Endodermal cell (in vitro differentiated cells): ENCODE measurements around the gene NT5C3B. TPM values are rescaled to one million over a fixed set of nuclear protein-coding genes. Genes with fewer than 3 reads are reported as not detected.
A peak's percentile ranks its signal among the peaks of the same experiment; 100 is the strongest.

ENCODE experiments used
- DNase-seq: peaks from one replicate; pipeline ENCODE4 v3.0.0-alpha.2; 2017
- H3K27ac ChIP-seq: 2 replicates; pipeline ENCODE4 v1.5.1; 2013; ENCODE audit warnings: mild to moderate bottlenecking, low read depth, low read length, moderate library complexity
- H3K27me3 ChIP-seq: 2 replicates; pipeline ENCODE4 v1.6.1; 2013; ENCODE audit warnings: mild to moderate bottlenecking, low read length, moderate library complexity; ENCODE audit not compliant: insufficient read depth, control insufficient read depth, poor library complexity, severe bottlenecking
- H3K36me3 ChIP-seq: 2 replicates; pipeline ENCODE4 v1.7.0; 2013; ENCODE audit warnings: mild to moderate bottlenecking, low read length, moderate library complexity; ENCODE audit not compliant: control insufficient read depth, insufficient read depth
- H3K4me1 ChIP-seq: one replicate; pipeline ENCODE4 v1.7.0; 2013; ENCODE audit warnings: low read length; ENCODE audit not compliant: control insufficient read depth, insufficient read depth
- H3K4me3 ChIP-seq: 2 replicates; pipeline ENCODE4 v1.5.1; 2013; ENCODE audit warnings: mild to moderate bottlenecking, low read length, moderate library complexity
- H3K9ac ChIP-seq: 2 replicates; pipeline ENCODE4 v1.6.1; 2013; ENCODE audit warnings: mild to moderate bottlenecking, low read length, moderate library complexity; ENCODE audit not compliant: poor library complexity, severe bottlenecking; ENCODE audit errors: extremely low read depth
- H3K9me3 ChIP-seq: 2 replicates; pipeline ENCODE4 v1.6.1; 2013; ENCODE audit warnings: mild to moderate bottlenecking, low read length, moderate library complexity; ENCODE audit not compliant: control insufficient read depth
- H3K27ac Mint-ChIP-seq: 2 replicates; pipeline ENCODE4 v1.8.0; 2020; ENCODE audit warnings: mixed read lengths
- H3K27me3 Mint-ChIP-seq: 2 replicates; pipeline ENCODE4 v1.8.0; 2021; ENCODE audit warnings: mild to moderate bottlenecking, mixed read lengths; ENCODE audit not compliant: insufficient read depth
- H3K36me3 Mint-ChIP-seq: 2 replicates; pipeline ENCODE4 v1.8.0; 2020; ENCODE audit warnings: low read depth, mixed read lengths
- H3K4me1 Mint-ChIP-seq: 2 replicates; pipeline ENCODE4 v1.8.0; 2020; ENCODE audit warnings: mixed read lengths
- H3K4me3 Mint-ChIP-seq: 2 replicates; pipeline ENCODE4 v1.8.0; 2020; ENCODE audit warnings: mild to moderate bottlenecking, moderate library complexity, mixed read lengths
- H3K9me3 Mint-ChIP-seq: 2 replicates; pipeline ENCODE4 v1.8.0; 2020; ENCODE audit warnings: mild to moderate bottlenecking, mixed read lengths
- WGBS, 2 experiments: methylation state at CpG; one replicate each; pipeline versions ENCODE4 v1.1.5 to v1.1.7; 2013; ENCODE audit warnings: missing lambda C conversion rate in 2 of 2, mixed read lengths in 1 of 2; ENCODE audit not compliant: insufficient coverage in 1 of 2, insufficient read length in 1 of 2; 5-methylcytosine and 5-hydroxymethylcytosine counted together
- total RNA-seq, 2 donors: library from RNA; stranded (reverse); fragmentation: NEBNext Ultra II Directional in 1 of 2; extraction: Animal tissue kit (Norgen Biotek cat#: 25700) in 1 of 2; gene quantifications; 2 replicates in 1 of 2; 3 replicates in 1 of 2; pipeline ENCODE4 v1.2.1, GENCODE V29; 2021
- TF ChIP-seq, protein P1 (sequence below): fragments of 200-600 bp; sonication (generic); conservative IDR thresholded peaks from 2 replicates; pipeline ENCODE4 v1.5.0; 2021; ENCODE audit warnings: antibody characterized with exemption, mild to moderate bottlenecking

NT5C3B gene
- total RNA-seq, 2 donors from 2014 or later: 65.2 to 79.5 TPM

DNA sequence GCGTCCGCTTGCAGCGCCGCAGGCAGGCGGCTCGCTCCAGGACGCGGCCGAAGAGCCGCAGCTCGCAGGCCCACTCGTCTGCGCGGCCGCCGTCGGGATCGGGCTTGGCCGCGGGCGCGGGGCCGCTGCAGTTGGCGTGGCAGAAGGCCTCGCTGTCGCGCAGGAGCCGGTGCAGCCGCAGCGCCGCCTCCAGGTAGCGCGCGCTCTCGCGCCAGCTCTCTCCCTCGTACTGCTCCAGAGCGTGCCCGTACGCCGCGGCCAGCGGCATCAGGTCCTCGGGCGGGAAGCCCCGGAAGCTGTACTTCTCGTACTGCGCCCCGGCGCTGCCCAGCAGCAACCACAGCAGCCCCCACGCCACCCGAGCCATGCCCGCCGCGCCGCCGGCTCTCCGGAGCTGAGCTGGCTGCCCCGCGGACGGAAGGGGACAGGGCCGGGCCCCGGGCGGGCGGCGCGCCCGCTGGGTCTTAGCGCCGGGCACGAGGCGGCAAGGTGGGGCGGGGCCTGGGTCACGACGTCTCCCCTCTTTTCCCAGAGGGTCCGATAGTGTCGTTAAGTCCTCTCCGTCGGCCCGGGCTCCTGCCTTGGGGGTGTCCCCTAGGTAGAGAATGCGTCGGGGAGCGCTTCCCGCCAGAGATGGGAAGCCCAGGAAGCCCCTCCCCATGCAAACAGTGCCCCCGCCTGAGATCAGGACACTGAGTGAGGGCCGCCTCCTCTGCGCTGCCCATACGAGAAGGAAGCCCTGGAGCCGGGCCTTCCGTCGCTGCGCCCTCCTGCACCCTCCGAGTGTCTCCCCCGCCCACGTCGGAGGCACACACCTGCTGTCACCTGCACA lies 24.3 kb downstream of the NT5C3B start, which contains the start of gene P3H4:
Gene P3H4, minus strand, starts transcription at position 401 of the 832 bp plus-strand sequence. Its CDS starts 34 bp downstream, at position 367.
- H3K27ac ChIP-seq: peak within 1 kb of the TSS; percentile 83
- DNase-seq: peak; percentile 95
- WGBS, 2 experiments: 0% methylated on average over 35 to 96 of the region's 96 CpGs
- Mint-ChIP-seq H3K4me3 (peak within 1 kb of the TSS; percentile 79), H3K27ac (peak within 1 kb of the TSS; percentile 88), H3K9me3 (no peaks in the 10 kb centered on the region), H3K36me3 (peaks cover 6% of the 10 kb centered on the region), H3K27me3 (peaks cover 12% of the 10 kb centered on the region), H3K4me1 (peaks cover 13% of the 10 kb centered on the region)
- peak within 1 kb of the TSS; percentile 87 for H3K4me3 ChIP-seq
- no peaks in the 10 kb centered on the region for H3K4me1 ChIP-seq
- H3K9ac ChIP-seq: peak within 1 kb of the TSS; percentile 62
- TF ChIP-seq, protein P1, sequence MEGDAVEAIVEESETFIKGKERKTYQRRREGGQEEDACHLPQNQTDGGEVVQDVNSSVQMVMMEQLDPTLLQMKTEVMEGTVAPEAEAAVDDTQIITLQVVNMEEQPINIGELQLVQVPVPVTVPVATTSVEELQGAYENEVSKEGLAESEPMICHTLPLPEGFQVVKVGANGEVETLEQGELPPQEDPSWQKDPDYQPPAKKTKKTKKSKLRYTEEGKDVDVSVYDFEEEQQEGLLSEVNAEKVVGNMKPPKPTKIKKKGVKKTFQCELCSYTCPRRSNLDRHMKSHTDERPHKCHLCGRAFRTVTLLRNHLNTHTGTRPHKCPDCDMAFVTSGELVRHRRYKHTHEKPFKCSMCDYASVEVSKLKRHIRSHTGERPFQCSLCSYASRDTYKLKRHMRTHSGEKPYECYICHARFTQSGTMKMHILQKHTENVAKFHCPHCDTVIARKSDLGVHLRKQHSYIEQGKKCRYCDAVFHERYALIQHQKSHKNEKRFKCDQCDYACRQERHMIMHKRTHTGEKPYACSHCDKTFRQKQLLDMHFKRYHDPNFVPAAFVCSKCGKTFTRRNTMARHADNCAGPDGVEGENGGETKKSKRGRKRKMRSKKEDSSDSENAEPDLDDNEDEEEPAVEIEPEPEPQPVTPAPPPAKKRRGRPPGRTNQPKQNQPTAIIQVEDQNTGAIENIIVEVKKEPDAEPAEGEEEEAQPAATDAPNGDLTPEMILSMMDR: peak; percentile 83
- H3K36me3 ChIP-seq: peaks cover 1% of the 10 kb centered on the region
- H3K27me3 ChIP-seq: no peaks in the 10 kb centered on the region
- H3K9me3 ChIP-seq: no peaks in the 10 kb centered on the region

DNA sequence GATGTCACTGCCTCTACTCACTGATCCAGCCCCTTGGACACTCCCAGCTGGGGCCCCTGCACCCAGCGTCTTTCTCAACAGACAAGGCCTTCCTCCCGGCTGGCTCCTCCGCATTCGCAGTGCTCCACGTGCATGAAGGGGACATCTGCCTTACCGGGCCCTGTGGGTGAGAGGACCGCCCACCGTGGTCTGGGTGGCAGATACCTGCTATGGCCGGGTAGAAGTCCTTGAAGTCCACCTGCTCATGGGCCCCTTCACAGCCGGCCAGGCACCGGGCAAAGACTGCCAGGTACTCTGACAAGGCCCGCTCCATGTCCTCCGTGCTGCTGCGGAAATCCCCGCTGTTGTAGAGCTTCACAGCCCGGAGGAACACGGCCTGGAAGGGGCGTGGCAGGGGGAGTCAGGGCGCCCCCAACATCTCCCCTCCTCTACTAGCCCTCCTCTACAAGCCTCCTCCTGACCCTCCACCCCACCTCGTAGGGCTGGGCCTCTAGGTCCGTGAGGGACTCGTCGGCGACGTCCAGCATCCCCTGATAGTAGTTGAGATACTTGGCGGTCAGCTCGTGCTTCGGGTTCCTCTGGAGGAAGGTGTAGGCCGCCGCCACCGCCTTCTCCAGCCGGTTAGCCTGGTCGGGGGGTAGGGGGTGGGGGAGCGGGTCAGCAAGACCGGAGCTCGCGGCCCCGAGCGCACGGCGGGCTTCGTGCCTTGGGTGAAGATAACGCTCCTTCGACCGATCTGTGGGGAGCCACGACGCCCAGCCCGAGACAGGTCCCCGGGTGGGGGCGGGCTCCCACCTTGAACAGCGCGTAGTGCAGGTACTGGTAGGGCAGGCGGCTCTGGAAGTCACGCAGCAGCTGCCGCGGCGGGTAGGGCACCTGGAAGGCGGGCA lies 25.1 kb downstream of the NT5C3B start:
- Histone ChIP-seq H3K4me3 (peak overlapping the region; percentile 87), H3K9ac (peak overlapping the region; percentile 62), H3K36me3 (no peaks in the 10 kb centered on the region), H3K27ac (peak overlapping the region; percentile 66), H3K9me3 (no peaks in the 10 kb centered on the region), H3K4me1 (no peaks in the 10 kb centered on the region), H3K27me3 (no peaks in the 10 kb centered on the region)
- no peaks in the 10 kb centered on the region for H3K9me3 Mint-ChIP-seq
- TF ChIP-seq, protein P1: no peak
- H3K27me3 Mint-ChIP-seq: peaks cover 12% of the 10 kb centered on the region
- peaks cover 13% of the 10 kb centered on the region for H3K36me3 Mint-ChIP-seq
- DNase-seq: peak; percentile 85
- WGBS, 2 experiments: 28 to 82% methylated on average over 11 to 58 of the region's 58 CpGs
- peaks cover 13% of the 10 kb centered on the region for H3K4me1 Mint-ChIP-seq
- H3K27ac Mint-ChIP-seq: no peak overlapping the region
- peak overlapping the region; percentile 79 for H3K4me3 Mint-ChIP-seq

DNA sequence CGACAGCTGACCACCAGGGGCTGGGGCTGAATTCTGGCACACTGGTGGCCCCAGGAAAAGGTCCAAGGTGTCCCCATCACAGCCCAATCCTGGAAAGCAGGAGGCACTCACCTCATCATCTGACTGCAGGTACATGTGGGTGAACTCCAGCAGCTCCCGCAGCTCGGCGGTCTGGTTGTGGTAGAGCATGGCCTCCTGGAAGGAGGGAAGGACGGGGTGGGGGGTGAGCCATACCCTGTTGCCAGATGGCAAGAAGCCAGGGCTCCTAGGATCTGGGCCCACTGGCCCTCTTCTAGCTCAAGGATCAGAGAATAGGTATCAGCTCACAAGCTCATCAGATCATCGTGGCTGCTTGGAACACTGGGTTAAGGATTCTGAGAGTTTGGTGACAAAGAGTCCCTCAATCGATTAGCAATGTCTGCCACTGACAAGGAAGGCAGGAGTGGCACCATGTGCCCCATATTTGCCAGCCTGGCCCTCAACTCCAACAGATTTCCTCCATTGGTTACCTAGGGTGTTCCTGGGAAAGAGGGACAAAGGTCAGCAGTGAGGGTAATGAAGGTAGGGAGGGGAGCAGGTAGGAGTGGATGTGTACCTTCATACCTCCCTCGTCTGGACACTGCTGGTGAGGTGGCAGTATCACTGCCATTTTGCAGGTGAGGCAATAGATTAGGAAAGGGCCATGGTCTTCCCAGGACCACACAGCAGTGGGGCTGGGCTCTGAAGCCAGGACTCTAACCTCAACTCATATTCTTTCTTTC lies 29.2 kb downstream of the NT5C3B start:
- H3K27ac ChIP-seq: no peak overlapping the region
- H3K36me3 ChIP-seq: no peaks in the 10 kb centered on the region
- H3K27me3 Mint-ChIP-seq: peaks cover 12% of the 10 kb centered on the region
- no peaks in the 10 kb centered on the region for H3K9me3 ChIP-seq
- H3K9me3 Mint-ChIP-seq: no peaks in the 10 kb centered on the region
- no peaks in the 10 kb centered on the region for H3K27me3 ChIP-seq
- peaks cover 26% of the 10 kb centered on the region for H3K36me3 Mint-ChIP-seq
- H3K4me1 ChIP-seq: no peaks in the 10 kb centered on the region
- no peak for DNase-seq
- H3K9ac ChIP-seq: no peak overlapping the region
- TF ChIP-seq, protein P1: no peak
- 91 to 98% methylated on average over 7 to 8 of the region's 8 CpGs for whole genome bisulfite sequencing, 2 experiments
- no peak overlapping the region for H3K27ac Mint-ChIP-seq
- no peak overlapping the region for H3K4me3 ChIP-seq
- no peak overlapping the region for H3K4me3 Mint-ChIP-seq
- H3K4me1 Mint-ChIP-seq: peaks cover 2% of the 10 kb centered on the region
